SK-N-SH (cell line): ENCODE measurements around the gene MON2.

ENCODE experiments used
- CHD2 ChIP-seq: fragments of 150-350 bp; IDR thresholded peaks from 2 replicates; pipeline ENCODE4 v1.6.1; 2018; ENCODE audit warnings: low read length; ENCODE audit not compliant: partially characterized antibody
- CTCF ChIP-seq: fragments of 200-600 bp; sonication (generic); IDR thresholded peaks from 2 replicates; pipeline ENCODE4 v1.6.1; 2017; ENCODE audit warnings: antibody characterized with exemption, mild to moderate bottlenecking, moderate library complexity
- EP300 ChIP-seq, 2 experiments: IDR thresholded peaks; 2 replicates each; pipeline versions ENCODE4 v1.4.0 to v1.6.1; 2012; ENCODE audit warnings: borderline replicate concordance in 1 of 2, low read depth in 1 of 2, low read length in 1 of 2
- EZH2phosphoT487 ChIP-seq: fragments of 200-600 bp; sonication (generic); IDR thresholded peaks from 2 replicates; pipeline ENCODE4 v1.6.1; 2017; ENCODE audit warnings: low read depth, mixed run types, mild to moderate bottlenecking, antibody characterized with exemption, moderate library complexity, borderline replicate concordance
- FOXM1 ChIP-seq: IDR thresholded peaks from 2 replicates; pipeline ENCODE4 v1.4.0; 2012; ENCODE audit warnings: low read depth, mild to moderate bottlenecking
- MXI1 ChIP-seq: IDR thresholded peaks from 2 replicates; pipeline ENCODE4 v1.6.1; 2012; ENCODE audit warnings: mild to moderate bottlenecking, low read depth, low read length, improper control_type of control experiment
- NRF1 ChIP-seq: IDR thresholded peaks from 2 replicates; pipeline ENCODE4 v1.6.1; 2012; ENCODE audit warnings: low read depth, mild to moderate bottlenecking, low read length
- REST ChIP-seq: IDR thresholded peaks from 2 replicates; pipeline ENCODE4 v1.6.1; 2012; ENCODE audit warnings: mild to moderate bottlenecking, low read depth, low read length, moderate library complexity

- no peak for TF ChIP-seq CTCF
- TF ChIP-seq EZH2phosphoT487: no peak
- TF ChIP-seq FOXM1: no peak
- no peak for TF ChIP-seq NRF1
- TF ChIP-seq CHD2: no peak
- no peak for TF ChIP-seq MXI1
- no peak for TF ChIP-seq EP300 (IDR thresholded peaks at IDR 0.05; ENCODE audit: borderline replicate concordance in 1 of 2, low read depth in 1 of 2, low read length in 1 of 2)
- TF ChIP-seq REST: no peak
Measured at GRCh38 chr12:62543324-62543723, 76.7 kb downstream of the MON2 start.
